ENCODE data around the gene CTIF. TPM values are rescaled to one million over a fixed set of nuclear protein-coding genes. Genes with fewer than 3 reads are reported as not detected.

Gene CTIF
- total RNA-seq, 1 donor from 2014 or later: 72.4 TPM

DNA sequence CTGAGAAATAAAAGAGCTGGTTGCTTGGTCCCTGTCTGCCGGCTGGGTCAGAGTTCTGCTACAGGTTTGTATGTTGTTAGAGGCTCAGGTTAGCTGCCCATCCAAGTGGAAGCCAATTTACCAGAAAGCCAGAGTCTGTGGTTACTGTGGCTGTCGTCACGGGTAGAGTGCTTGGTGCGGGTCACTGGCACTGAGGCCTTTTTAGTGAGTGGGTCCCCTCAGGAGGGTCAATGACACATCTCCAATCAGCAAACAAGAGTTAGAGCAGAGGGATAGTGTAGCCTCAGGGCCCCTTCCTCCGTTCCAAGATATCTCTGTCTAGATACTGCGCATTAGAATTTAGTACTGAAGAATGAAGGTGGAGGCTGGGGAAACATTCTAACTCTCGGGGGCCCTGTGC lies 41.2 kb downstream of the CTIF start:
- no peak overlapping the region for H3K4me3 ChIP-seq
- TF ChIP-seq, protein P1, sequence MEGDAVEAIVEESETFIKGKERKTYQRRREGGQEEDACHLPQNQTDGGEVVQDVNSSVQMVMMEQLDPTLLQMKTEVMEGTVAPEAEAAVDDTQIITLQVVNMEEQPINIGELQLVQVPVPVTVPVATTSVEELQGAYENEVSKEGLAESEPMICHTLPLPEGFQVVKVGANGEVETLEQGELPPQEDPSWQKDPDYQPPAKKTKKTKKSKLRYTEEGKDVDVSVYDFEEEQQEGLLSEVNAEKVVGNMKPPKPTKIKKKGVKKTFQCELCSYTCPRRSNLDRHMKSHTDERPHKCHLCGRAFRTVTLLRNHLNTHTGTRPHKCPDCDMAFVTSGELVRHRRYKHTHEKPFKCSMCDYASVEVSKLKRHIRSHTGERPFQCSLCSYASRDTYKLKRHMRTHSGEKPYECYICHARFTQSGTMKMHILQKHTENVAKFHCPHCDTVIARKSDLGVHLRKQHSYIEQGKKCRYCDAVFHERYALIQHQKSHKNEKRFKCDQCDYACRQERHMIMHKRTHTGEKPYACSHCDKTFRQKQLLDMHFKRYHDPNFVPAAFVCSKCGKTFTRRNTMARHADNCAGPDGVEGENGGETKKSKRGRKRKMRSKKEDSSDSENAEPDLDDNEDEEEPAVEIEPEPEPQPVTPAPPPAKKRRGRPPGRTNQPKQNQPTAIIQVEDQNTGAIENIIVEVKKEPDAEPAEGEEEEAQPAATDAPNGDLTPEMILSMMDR (IDR thresholded peaks at IDR 0.05): no peak
- H3K27ac ChIP-seq: no peak overlapping the region
- intact Hi-C loops (cut with DNase I): no loop called here
- no peaks in the 10 kb centered on the region for H3K36me3 ChIP-seq
- no peaks in the 10 kb centered on the region for H3K9me3 ChIP-seq
- H3K27me3 ChIP-seq: no peaks in the 10 kb centered on the region
- ATAC-seq (no peak), DNase-seq (no peak)
- no peaks in the 10 kb centered on the region for H3K4me1 ChIP-seq

DNA sequence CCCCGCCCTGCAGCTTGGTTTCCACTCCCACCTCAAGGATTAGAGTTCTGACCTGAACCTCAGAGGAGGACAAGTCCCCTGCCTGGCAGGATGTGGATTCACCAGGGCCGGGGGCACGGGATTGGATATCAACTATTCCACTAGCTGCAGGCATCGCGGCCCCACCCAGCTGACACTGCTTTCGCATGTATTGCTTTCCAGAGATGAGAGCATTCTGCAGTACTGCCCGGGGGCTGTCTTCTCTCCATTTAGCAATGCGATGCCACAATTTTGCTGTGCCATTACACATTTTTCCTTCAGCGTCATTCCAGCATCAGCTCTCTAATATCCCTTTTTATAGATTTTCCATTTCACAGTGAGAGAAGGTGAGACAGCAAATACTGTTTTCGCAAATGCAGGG lies 42.0 kb downstream of the CTIF start:
- Histone ChIP-seq H3K4me3 (no peak overlapping the region), H3K9me3 (no peaks in the 10 kb centered on the region), H3K27ac (no peak overlapping the region), H3K4me1 (no peaks in the 10 kb centered on the region), H3K27me3 (no peaks in the 10 kb centered on the region), H3K36me3 (no peaks in the 10 kb centered on the region)
- intact Hi-C loops (cut with DNase I): no loop called here
- ATAC-seq: no peak
- TF ChIP-seq, protein P1 (IDR thresholded peaks at IDR 0.05): no peak
- no peak for DNase-seq

DNA sequence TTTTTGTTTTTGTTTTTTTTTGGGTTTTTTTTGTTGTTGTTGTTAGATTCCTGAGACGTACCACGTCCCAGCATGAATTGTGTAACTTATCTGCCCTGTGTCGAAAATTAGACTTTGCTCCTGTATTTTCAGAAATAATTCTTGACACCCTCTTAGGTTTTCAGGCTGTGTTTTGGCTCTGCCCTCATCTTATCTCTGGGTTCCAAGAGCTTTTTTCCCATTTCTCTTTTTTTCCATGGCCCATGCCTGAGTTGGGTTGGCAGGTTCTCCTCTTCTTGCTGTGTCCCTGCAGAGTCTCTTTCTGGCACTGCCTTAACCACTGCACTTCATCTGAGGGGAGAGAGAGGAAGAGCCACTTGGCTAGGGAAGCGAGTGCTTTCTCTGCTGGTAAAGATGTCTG lies 42.4 kb downstream of the CTIF start:
- H3K27ac ChIP-seq: no peak overlapping the region
- H3K36me3 ChIP-seq: no peaks in the 10 kb centered on the region
- DNase-seq (no peak), ATAC-seq (no peak)
- H3K9me3 ChIP-seq: no peaks in the 10 kb centered on the region
- no peak overlapping the region for H3K4me3 ChIP-seq
- H3K4me1 ChIP-seq: no peaks in the 10 kb centered on the region
- H3K27me3 ChIP-seq: no peaks in the 10 kb centered on the region
- intact Hi-C loops (cut with DNase I): no loop called here
- TF ChIP-seq, protein P1 (IDR thresholded peaks at IDR 0.05): no peak

DNA sequence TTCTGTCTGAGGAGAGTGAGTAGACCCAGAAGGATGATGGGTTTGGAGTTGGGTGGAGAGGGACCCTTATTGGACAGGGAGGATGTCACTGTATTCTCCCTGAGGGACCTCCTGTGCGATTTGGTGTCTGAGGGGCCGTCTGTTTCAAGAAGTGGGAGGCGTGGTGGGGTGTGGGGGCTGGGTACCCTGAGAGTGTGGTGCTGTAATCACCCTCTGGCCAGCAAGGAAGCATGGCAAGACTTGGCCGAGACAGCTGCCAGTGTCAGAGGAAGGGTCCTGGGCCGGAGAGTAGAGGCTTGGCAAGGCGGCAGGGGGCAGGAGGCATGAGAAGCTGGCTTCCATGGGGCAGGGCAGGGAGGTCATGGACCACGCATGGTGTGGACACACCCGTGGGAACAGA lies 43.1 kb downstream of the CTIF start:
- ATAC-seq (no peak), DNase-seq (no peak)
- Histone ChIP-seq H3K27ac (no peak overlapping the region), H3K9me3 (no peaks in the 10 kb centered on the region), H3K36me3 (no peaks in the 10 kb centered on the region), H3K4me1 (no peaks in the 10 kb centered on the region), H3K27me3 (no peaks in the 10 kb centered on the region), H3K4me3 (no peak overlapping the region)
- intact Hi-C loops (cut with DNase I): no loop called here
- TF ChIP-seq, protein P1 (IDR thresholded peaks at IDR 0.05): no peak

DNA sequence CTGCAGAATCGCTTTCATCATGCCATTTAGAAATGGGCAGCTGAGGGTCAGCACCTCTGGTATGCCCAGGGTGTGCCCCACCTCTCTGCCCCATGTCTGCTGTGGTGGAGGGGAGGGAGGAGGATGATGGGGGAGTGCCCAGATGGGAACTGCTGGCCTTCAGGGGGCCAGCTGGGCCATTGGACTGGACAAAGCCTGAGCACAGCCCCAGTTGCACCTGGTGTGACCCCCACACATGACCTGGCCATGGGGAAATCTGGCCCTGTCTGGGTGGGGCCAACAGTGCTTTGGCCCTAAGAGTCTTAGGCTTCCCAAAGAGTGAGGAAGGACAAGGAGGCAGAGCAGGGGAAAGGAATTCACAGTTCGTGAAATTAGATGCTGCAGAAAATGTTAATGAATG lies 44.1 kb downstream of the CTIF start:
- DNase-seq (no peak), ATAC-seq (peak; percentile 10)
- Histone ChIP-seq H3K4me1 (no peaks in the 10 kb centered on the region), H3K36me3 (no peaks in the 10 kb centered on the region), H3K9me3 (no peaks in the 10 kb centered on the region), H3K27me3 (no peaks in the 10 kb centered on the region), H3K27ac (no peak overlapping the region), H3K4me3 (no peak overlapping the region)
- intact Hi-C loops (cut with DNase I): no loop called here
- TF ChIP-seq, protein P1 (IDR thresholded peaks at IDR 0.05): no peak

DNA sequence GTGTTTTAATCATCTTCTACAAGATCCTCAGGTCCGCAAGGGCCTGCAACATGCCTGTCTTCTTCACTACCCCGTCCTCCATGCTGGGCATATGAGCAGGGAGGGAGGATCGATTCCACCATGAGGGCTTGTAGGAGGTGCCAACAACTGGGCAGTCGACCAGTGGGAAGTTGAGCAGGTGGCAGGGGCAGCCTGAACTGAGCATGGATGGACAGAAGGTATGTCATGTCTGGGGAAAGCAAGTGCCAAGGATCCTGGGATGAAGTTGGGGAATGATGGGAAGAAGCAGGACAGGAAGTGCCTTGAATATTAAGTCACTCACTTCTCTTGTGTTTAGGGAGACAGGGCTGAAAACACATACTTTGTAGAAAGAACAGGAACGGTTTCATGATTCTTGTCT lies 44.7 kb downstream of the CTIF start:
- H3K27me3 ChIP-seq: no peaks in the 10 kb centered on the region
- H3K36me3 ChIP-seq: no peaks in the 10 kb centered on the region
- TF ChIP-seq, protein P1 (IDR thresholded peaks at IDR 0.05): no peak
- no peak for DNase-seq
- intact Hi-C loops (cut with DNase I): no loop called here
- H3K4me3 ChIP-seq: no peak overlapping the region
- H3K9me3 ChIP-seq: no peaks in the 10 kb centered on the region
- no peak overlapping the region for H3K27ac ChIP-seq
- no peaks in the 10 kb centered on the region for H3K4me1 ChIP-seq
- no peak for ATAC-seq

All from upper lobe of right lung (tissue), 1 donor.